ENCODE measurements around the gene DNM2.

DNA sequence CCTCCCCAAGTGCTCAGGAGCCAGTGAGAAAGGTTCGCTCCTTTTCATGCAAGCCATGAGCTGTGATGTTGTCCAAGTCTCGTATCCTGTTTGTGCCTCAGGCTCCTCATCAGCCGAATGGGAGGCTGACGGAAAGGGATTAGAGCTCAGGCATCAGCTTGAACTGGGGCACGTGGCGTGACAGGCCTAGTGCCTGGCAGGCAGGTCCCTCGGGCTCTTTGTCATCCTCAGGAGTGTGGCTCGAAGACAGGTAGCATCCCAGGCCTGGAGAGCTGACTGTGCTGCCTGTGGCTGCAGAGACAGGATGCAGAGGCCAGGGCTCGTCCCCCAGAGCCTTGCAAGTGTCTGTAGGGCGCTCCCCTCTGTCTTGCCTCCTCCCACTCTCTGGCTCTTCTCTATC, 38.5 kb downstream of the DNM2 start:
- TF ChIP-seq NR1H2 (CRISPR knock-in tag; IDR thresholded peaks at IDR 0.05) (no peak), CTCF (IDR thresholded peaks at IDR 0.05) (no peak), FOXJ3 (CRISPR knock-in tag; IDR thresholded peaks at IDR 0.05; ENCODE audit: borderline replicate concordance) (no peak), FOXP1 (CRISPR knock-in tag; IDR thresholded peaks at IDR 0.05; ENCODE audit: borderline replicate concordance) (no peak), TEAD1 (CRISPR knock-in tag; IDR thresholded peaks at IDR 0.05) (no peak), ZNF423 (CRISPR knock-in tag; IDR thresholded peaks at IDR 0.05) (no peak), KAT7 (CRISPR knock-in tag; IDR thresholded peaks at IDR 0.05; ENCODE audit: borderline replicate concordance) (no peak), ATF6 (CRISPR knock-in tag; IDR thresholded peaks at IDR 0.05) (no peak), ZNF121 (CRISPR knock-in tag; IDR thresholded peaks at IDR 0.05) (no peak), GABPB1 (CRISPR knock-in tag; IDR thresholded peaks at IDR 0.05) (no peak), FOXK1 (CRISPR knock-in tag; IDR thresholded peaks at IDR 0.05) (no peak), MLX (CRISPR knock-in tag; IDR thresholded peaks at IDR 0.05) (no peak), TP53 (CRISPR knock-in tag; IDR thresholded peaks at IDR 0.05) (no peak)
- TF ChIP-seq, protein P1, sequence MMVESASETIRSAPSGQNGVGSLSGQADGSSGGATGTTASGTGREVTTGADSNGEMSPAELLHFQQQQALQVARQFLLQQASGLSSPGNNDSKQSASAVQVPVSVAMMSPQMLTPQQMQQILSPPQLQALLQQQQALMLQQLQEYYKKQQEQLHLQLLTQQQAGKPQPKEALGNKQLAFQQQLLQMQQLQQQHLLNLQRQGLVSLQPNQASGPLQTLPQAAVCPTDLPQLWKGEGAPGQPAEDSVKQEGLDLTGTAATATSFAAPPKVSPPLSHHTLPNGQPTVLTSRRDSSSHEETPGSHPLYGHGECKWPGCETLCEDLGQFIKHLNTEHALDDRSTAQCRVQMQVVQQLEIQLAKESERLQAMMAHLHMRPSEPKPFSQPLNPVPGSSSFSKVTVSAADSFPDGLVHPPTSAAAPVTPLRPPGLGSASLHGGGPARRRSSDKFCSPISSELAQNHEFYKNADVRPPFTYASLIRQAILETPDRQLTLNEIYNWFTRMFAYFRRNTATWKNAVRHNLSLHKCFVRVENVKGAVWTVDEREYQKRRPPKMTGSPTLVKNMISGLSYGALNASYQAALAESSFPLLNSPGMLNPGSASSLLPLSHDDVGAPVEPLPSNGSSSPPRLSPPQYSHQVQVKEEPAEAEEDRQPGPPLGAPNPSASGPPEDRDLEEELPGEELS (CRISPR knock-in tag; IDR thresholded peaks at IDR 0.05), result no peak

Measured in WTC11 (cell line).